ENCODE data around the gene BDP1.
"Not testable (repeated sequence)": the region's sequence is repeated elsewhere in the genome, so short reads cannot be mapped to it uniquely, and the experiment has no call there.

The BDP1 gene

GRCh38 chr5:71537687-71538086 lies 82.2 kb downstream of the BDP1 start:
- Histone ChIP-seq H3K9ac (ENCODE audit: low read length) (no peak overlapping the region), H3K27ac (ENCODE audit: low read length) (no peak overlapping the region), H3K79me2 (ENCODE audit: low read length) (no peaks in the 10 kb centered on the region), H3K4me1 (ENCODE audit: low read length) (peaks cover 18% of the 10 kb centered on the region), H3K4me3 (ENCODE audit: low read length) (no peak overlapping the region), H3K9me3 (ENCODE audit: insufficient read depth, low read length) (no peaks in the 10 kb centered on the region), H2AFZ (ENCODE audit: low read depth, low read length) (no peak overlapping the region), H4K20me1 (ENCODE audit: insufficient read depth, low read length) (no peaks in the 10 kb centered on the region), H3K27me3 (ENCODE audit: low read depth, low read length) (no peaks in the 10 kb centered on the region), H3K4me2 (ENCODE audit: low read length) (no peak overlapping the region), H3K36me3 (replicated peaks; ENCODE audit: low read depth, low read length) (peaks cover 19% of the 10 kb centered on the region)
- no peak for TF ChIP-seq CTCF (IDR thresholded peaks at IDR 0.05; ENCODE audit: low read depth, low read length)
- TF ChIP-seq EZH2phosphoT487 (IDR thresholded peaks at IDR 0.05; ENCODE audit: low read depth): no peak

GRCh38 chr5:71550885-71551284 lies 95.4 kb downstream of the BDP1 start:
- H3K27me3 ChIP-seq (ENCODE audit: low read depth, low read length); H3K4me2 ChIP-seq (ENCODE audit: low read length); H3K9me3 ChIP-seq (ENCODE audit: insufficient read depth, low read length); H3K9ac ChIP-seq (ENCODE audit: low read length); H4K20me1 ChIP-seq (ENCODE audit: insufficient read depth, low read length); H3K4me1 ChIP-seq (ENCODE audit: low read length); H3K27ac ChIP-seq (ENCODE audit: low read length); H2AFZ ChIP-seq (ENCODE audit: low read depth, low read length); H3K4me3 ChIP-seq (ENCODE audit: low read length); H3K79me2 ChIP-seq (ENCODE audit: low read length): not testable (repeated sequence)
- peaks cover 22% of the 10 kb centered on the region for H3K36me3 ChIP-seq (replicated peaks; ENCODE audit: low read depth, low read length)

- not testable (repeated sequence) for H3K9me3 ChIP-seq (ENCODE audit: insufficient read depth, low read length); H3K9ac ChIP-seq (ENCODE audit: low read length); H3K4me1 ChIP-seq (ENCODE audit: low read length); H3K4me2 ChIP-seq (ENCODE audit: low read length); H4K20me1 ChIP-seq (ENCODE audit: insufficient read depth, low read length); H2AFZ ChIP-seq (ENCODE audit: low read depth, low read length); H3K27me3 ChIP-seq (ENCODE audit: low read depth, low read length); H3K79me2 ChIP-seq (ENCODE audit: low read length); H3K27ac ChIP-seq (ENCODE audit: low read length); H3K4me3 ChIP-seq (ENCODE audit: low read length)
- H3K36me3 ChIP-seq (replicated peaks; ENCODE audit: low read depth, low read length): peaks cover 23% of the 10 kb centered on the region
These were observed 96.1 kb downstream of the BDP1 start for GRCh38 chr5:71551582-71551981.

DNA sequence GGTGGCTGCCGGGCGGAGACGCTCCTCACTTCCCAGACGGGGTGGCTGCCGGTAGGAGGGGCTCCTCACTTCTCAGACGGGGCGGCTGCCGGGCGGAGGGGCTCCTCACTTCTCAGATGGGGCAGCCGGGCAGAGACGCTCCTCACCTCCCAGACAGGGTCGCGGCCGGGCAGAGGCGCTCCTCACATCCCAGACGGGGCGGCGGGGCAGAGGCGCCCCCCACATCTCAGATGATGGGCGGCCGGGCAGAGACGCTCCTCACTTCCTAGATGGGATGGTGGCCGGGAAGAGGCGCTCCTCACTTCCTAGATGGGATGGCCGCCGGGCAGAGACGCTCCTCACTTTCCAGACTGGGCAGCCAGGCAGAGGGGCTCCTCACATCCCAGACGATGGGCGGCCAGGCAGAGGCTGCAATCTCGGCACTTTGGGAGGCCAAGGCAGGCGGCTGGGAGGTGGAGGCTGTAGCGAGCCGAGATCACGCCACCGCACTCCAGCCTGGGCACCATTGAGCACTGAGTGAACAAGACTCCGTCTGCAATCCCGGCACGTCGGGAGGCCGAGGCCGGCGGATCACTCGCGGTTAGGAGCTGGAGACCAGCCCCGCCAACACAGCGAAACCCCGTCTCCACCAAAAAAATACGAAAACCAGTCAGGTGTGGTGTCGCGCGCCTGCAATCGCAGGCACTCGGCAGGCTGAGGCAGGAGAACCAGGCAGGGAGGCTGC lies 96.7 kb downstream of the BDP1 start:
- H3K27ac ChIP-seq (ENCODE audit: low read length): not testable (repeated sequence)
- peaks cover 25% of the 10 kb centered on the region for H3K36me3 ChIP-seq (replicated peaks; ENCODE audit: low read depth, low read length)

DNA sequence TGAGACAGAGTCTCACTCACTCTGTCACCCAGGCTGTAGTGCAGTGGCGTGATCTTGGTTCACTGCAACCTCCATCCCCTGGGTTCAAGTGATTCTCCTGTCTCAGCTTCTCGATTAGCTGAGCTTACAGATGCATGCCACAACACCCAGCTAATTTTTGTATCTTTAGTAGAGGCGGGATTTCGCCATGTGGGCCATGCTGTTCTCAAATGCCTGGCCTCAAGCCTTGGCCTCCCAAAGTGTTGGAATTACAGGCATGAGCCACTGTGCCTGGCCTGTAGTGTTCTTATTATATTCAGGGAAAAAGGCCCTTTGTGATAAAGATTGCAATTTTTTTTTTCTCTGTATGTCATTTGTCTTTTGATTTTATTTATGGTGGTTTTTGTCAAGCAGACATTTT lies 107.7 kb downstream of the BDP1 start:
- Histone ChIP-seq H3K27me3 (ENCODE audit: low read depth, low read length) (no peaks in the 10 kb centered on the region), H3K4me3 (ENCODE audit: low read length) (no peak overlapping the region), H4K20me1 (ENCODE audit: insufficient read depth, low read length) (no peaks in the 10 kb centered on the region), H3K27ac (ENCODE audit: low read length) (no peak overlapping the region), H3K9me3 (ENCODE audit: insufficient read depth, low read length) (no peaks in the 10 kb centered on the region), H3K4me1 (ENCODE audit: low read length) (no peaks in the 10 kb centered on the region), H3K79me2 (ENCODE audit: low read length) (no peaks in the 10 kb centered on the region), H3K9ac (ENCODE audit: low read length) (no peak overlapping the region), H3K4me2 (ENCODE audit: low read length) (no peak overlapping the region), H2AFZ (ENCODE audit: low read depth, low read length) (no peak overlapping the region), H3K36me3 (replicated peaks; ENCODE audit: low read depth, low read length) (peaks cover 11% of the 10 kb centered on the region)
- TF ChIP-seq CTCF (IDR thresholded peaks at IDR 0.05; ENCODE audit: low read depth, low read length) (no peak), EZH2phosphoT487 (IDR thresholded peaks at IDR 0.05; ENCODE audit: low read depth) (no peak)

More for the DNA sequence above, 96.7 kb downstream of the BDP1 start:
- not testable (repeated sequence) for H2AFZ ChIP-seq (ENCODE audit: low read depth, low read length); H3K4me2 ChIP-seq (ENCODE audit: low read length); H3K9me3 ChIP-seq (ENCODE audit: insufficient read depth, low read length); H3K9ac ChIP-seq (ENCODE audit: low read length); H3K4me3 ChIP-seq (ENCODE audit: low read length); H3K79me2 ChIP-seq (ENCODE audit: low read length); H4K20me1 ChIP-seq (ENCODE audit: insufficient read depth, low read length); H3K4me1 ChIP-seq (ENCODE audit: low read length); H3K27me3 ChIP-seq (ENCODE audit: low read depth, low read length)

All from OCI-LY3 (cell line).